GM06990 (cell line): ENCODE measurements around the gene FHOD3.

Experiments
- DNase-seq: peaks from one replicate; pipeline ENCODE4 v3.0.0-alpha.2; 2011; ENCODE audit not compliant: insufficient read length; ENCODE audit errors: extremely low read depth
- H3K27me3 ChIP-seq: replicated peaks from 2 replicates; pipeline ENCODE4 v1.6.0; 2011; ENCODE audit warnings: low read length; ENCODE audit not compliant: control insufficient read depth, insufficient read depth
- H3K36me3 ChIP-seq: 2 replicates; pipeline ENCODE4 v1.5.1; 2011; ENCODE audit warnings: low read length; ENCODE audit not compliant: control insufficient read depth, insufficient read depth
- H3K4me3 ChIP-seq: replicated peaks from 2 replicates; pipeline ENCODE4 v1.5.1; 2011; ENCODE audit warnings: low read depth, mild to moderate bottlenecking, control low read depth, low read length
- TF ChIP-seq, protein P1 (sequence below): IDR thresholded peaks from 2 replicates; pipeline ENCODE4 v1.5.1; 2011; ENCODE audit warnings: low read length, control low read depth, mild to moderate bottlenecking, inconsistent platforms; ENCODE audit not compliant: insufficient read depth, poor library complexity, severe bottlenecking

FHOD3 gene

DNA sequence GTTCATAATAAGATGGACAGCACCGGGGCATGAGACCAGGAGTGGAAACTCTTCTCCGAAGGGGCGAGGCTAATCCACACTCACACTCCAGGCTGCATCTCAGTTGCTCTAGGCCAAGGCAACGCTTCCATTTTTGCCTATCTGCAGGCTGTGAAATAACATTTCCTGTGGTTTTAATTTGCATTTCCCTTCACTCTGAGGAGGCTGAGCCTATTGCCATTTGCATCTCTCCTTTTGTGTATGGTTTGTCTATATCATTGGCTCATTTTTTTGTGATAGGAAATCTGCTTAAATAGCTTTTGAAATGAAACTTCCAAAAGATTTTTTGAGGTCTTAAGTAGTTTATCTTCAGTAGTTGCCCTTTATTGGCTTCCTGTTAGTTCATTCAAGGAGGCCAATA, 473.7 kb downstream of the FHOD3 start:
- no peak overlapping the region for H3K4me3 ChIP-seq
- H3K36me3 ChIP-seq, result peaks cover 2% of the 10 kb centered on the region; the same call in 1 of the 2 replicates
- no peaks in the 10 kb centered on the region for H3K27me3 ChIP-seq
- TF ChIP-seq, protein P1, sequence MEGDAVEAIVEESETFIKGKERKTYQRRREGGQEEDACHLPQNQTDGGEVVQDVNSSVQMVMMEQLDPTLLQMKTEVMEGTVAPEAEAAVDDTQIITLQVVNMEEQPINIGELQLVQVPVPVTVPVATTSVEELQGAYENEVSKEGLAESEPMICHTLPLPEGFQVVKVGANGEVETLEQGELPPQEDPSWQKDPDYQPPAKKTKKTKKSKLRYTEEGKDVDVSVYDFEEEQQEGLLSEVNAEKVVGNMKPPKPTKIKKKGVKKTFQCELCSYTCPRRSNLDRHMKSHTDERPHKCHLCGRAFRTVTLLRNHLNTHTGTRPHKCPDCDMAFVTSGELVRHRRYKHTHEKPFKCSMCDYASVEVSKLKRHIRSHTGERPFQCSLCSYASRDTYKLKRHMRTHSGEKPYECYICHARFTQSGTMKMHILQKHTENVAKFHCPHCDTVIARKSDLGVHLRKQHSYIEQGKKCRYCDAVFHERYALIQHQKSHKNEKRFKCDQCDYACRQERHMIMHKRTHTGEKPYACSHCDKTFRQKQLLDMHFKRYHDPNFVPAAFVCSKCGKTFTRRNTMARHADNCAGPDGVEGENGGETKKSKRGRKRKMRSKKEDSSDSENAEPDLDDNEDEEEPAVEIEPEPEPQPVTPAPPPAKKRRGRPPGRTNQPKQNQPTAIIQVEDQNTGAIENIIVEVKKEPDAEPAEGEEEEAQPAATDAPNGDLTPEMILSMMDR, result no peak
- DNase-seq, result no peak

DNA sequence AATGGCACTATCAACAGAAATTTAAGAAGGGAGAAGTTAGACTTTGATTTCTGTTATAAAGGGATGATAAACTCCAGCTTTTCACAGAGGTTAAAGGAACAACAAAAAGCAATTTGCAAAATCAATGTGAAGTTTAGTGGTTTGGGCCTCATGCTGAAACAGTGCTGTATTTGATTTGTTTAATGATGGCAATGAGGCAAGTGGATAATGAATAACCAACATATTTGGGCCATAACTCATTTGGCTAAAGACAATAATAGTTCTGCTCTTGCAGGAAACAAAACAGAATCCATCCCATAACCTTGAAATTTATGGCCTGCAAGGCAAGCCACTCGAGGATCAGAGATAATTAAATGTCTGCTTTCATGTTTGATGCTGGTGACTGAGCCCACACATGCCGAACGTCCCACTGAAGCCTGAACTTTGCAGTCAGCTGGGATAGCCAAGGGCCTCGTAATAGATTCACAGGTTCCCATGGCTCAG, 474.8 kb downstream of the FHOD3 start:
- Histone ChIP-seq H3K27me3 (no peaks in the 10 kb centered on the region), H3K4me3 (no peak overlapping the region), H3K36me3 (peaks cover 2% of the 10 kb centered on the region; the same call in 1 of the 2 replicates)
- TF ChIP-seq, protein P1, result no peak
- DNase-seq, result no peak

DNA sequence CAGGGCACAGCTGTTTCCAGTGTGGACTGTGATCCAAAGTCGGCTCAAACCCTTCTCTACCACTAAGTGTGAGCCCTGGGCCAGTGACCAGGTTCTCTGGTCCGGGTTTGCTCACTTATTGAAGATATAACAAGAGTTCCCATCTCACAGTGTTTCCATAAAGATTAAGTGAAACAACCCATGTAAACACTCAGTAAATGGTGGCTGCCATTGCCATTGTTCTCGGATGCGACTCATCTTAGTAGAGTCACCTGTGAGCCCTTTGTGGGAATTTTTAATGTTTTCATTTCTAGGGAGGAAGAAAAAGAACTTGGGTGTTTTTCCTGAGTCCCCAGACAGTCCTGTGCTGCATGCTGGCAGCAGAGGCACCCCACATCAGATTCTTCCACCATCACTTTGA, 477.9 kb downstream of the FHOD3 start:
- no peak for DNase-seq
- no peak overlapping the region for H3K4me3 ChIP-seq
- H3K36me3 ChIP-seq, result peaks cover 4% of the 10 kb centered on the region
- no peaks in the 10 kb centered on the region for H3K27me3 ChIP-seq
- TF ChIP-seq, protein P1, result no peak

DNA sequence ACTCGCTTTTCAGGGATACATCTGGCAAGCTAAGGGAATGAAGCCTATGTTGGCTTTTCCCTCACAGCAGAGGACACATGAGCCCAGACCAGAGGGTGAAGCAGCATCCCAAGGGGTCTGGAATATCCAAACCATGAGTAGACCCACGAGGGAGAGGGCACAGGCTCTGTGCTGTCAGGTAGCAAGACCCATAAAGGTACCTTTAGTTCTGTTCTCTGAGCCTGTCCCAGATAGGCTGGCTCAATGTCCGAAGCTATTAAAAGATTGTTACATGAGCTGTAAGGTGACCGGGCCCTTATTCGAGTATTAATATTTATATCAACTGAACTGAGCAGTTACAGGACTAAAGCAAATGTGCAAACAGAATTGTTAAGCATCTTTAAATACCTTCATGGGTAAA, 479.1 kb downstream of the FHOD3 start:
- Histone ChIP-seq H3K4me3 (no peak overlapping the region), H3K27me3 (no peaks in the 10 kb centered on the region), H3K36me3 (peaks cover 6% of the 10 kb centered on the region)
- TF ChIP-seq, protein P1, result no peak
- DNase-seq, result no peak

- TF ChIP-seq, protein P1, result no peak
- DNase-seq, result no peak
Observed at GRCh38 chr18:36777566-36777965, 480.1 kb downstream of the FHOD3 start.

GRCh38 chr18:36780748-36781147, 483.2 kb downstream of the FHOD3 start:
- DNase-seq, result no peak
- TF ChIP-seq, protein P1, result no peak
- Histone ChIP-seq H3K36me3 (peaks cover 6% of the 10 kb centered on the region), H3K27me3 (no peaks in the 10 kb centered on the region), H3K4me3 (no peak overlapping the region)

More at GRCh38 chr18:36777566-36777965, 480.1 kb downstream of the FHOD3 start:
- peaks cover 6% of the 10 kb centered on the region for H3K36me3 ChIP-seq
- no peaks in the 10 kb centered on the region for H3K27me3 ChIP-seq
- H3K4me3 ChIP-seq, result no peak overlapping the region
